Medulla oblongata (tissue), 1 donor: Measurements from ENCODE around the gene ARHGAP42.
"Not testable (repeated sequence)": the region's sequence is repeated elsewhere in the genome, so short reads cannot be mapped to it uniquely, and the experiment has no call there.

Experiments used
- DNase-seq: peaks from one replicate; pipeline ENCODE4 v3.0.0-alpha.2; 2015; ENCODE audit errors: extremely low spot score

The ARHGAP42 gene

GRCh38 chr11:100965346-100965745 is 278.3 kb downstream of the ARHGAP42 start:
- no peak for DNase-seq

GRCh38 chr11:100966366-100966765 is 279.3 kb downstream of the ARHGAP42 start:
- no peak for DNase-seq

GRCh38 chr11:100969008-100969407 is 281.9 kb downstream of the ARHGAP42 start:
- no peak for DNase-seq

- DNase-seq: no peak
Measured at GRCh38 chr11:100970283-100971164, 283.4 kb downstream of the ARHGAP42 start.

GRCh38 chr11:100972046-100972445 is 285.0 kb downstream of the ARHGAP42 start:
- no peak for DNase-seq

GRCh38 chr11:100978442-100978841 is 291.4 kb downstream of the ARHGAP42 start:
- DNase-seq: no peak

GRCh38 chr11:100978939-100979338 is 291.9 kb downstream of the ARHGAP42 start:
- no peak for DNase-seq

- DNase-seq: no peak
Measured at GRCh38 chr11:100980156-100980555, 293.1 kb downstream of the ARHGAP42 start.

GRCh38 chr11:100981196-100981824 is 294.2 kb downstream of the ARHGAP42 start:
- DNase-seq: no peak

- no peak for DNase-seq
Measured at GRCh38 chr11:100984668-100985067, 297.6 kb downstream of the ARHGAP42 start.

GRCh38 chr11:100990931-100991330 is 303.8 kb downstream of the ARHGAP42 start:
- no peak for DNase-seq

- no peak for DNase-seq
Measured at GRCh38 chr11:100991541-100991940, 304.5 kb downstream of the ARHGAP42 start.

- no peak for DNase-seq
Measured at GRCh38 chr11:100994966-100995365, 307.9 kb downstream of the ARHGAP42 start.

GRCh38 chr11:100999756-101000155 is 312.7 kb downstream of the ARHGAP42 start:
- DNase-seq: no peak

GRCh38 chr11:101003468-101003867 is 316.4 kb downstream of the ARHGAP42 start:
- DNase-seq: no peak

- DNase-seq: no peak
Measured at GRCh38 chr11:101008961-101009689, 322.0 kb downstream of the ARHGAP42 start.

- DNase-seq: no peak
Measured at GRCh38 chr11:101009690-101010055, 322.6 kb downstream of the ARHGAP42 start.

GRCh38 chr11:101010899-101011298 is 323.8 kb downstream of the ARHGAP42 start:
- DNase-seq: no peak

GRCh38 chr11:101011881-101012280 is 324.8 kb downstream of the ARHGAP42 start:
- no peak for DNase-seq

GRCh38 chr11:101013702-101014101 is 326.6 kb downstream of the ARHGAP42 start:
- DNase-seq: not testable (repeated sequence)

- DNase-seq: no peak
Measured at GRCh38 chr11:101014600-101015285, 327.7 kb downstream of the ARHGAP42 start.

- no peak for DNase-seq
Measured at GRCh38 chr11:101019870-101020269, 332.8 kb downstream of the ARHGAP42 start.
